K562 (cell line): ENCODE results near the gene SLC22A23. TPM values are rescaled to one million over a fixed set of nuclear protein-coding genes. Genes with fewer than 3 reads are reported as not detected.
A peak's percentile ranks its signal among the peaks of the same experiment; 100 is the strongest.

Experiments
- ADNP ChIP-seq: fragments of 200-800 bp; sonication (Bioruptor generic); IDR thresholded peaks from 2 replicates; pipeline ENCODE4 v1.6.1; 2016; ENCODE audit warnings: missing genetic modification characterization, missing compliant biosample characterization
- BCOR ChIP-seq: fragments of 450-650 bp; IDR thresholded peaks from 2 replicates; pipeline ENCODE4 v1.6.1; 2016
- E2F1 ChIP-seq: sonication (generic); formaldehyde crosslinking; IDR thresholded peaks from 2 replicates; pipeline ENCODE4 v1.8.1; 2023; ENCODE audit warnings: mild to moderate bottlenecking, missing genetic modification reagents, moderate library complexity
- KDM1A ChIP-seq, 2 experiments: fragments of 450-650 bp; IDR thresholded peaks; 2 replicates each; pipeline ENCODE4 v1.6.1; 2016; ENCODE audit warnings: mild to moderate bottlenecking in 2 of 2
- MNT ChIP-seq, 2 experiments: fragments of 450-650 bp; conservative IDR thresholded peaks; 2 replicates each; pipeline ENCODE4 v1.6.1; 2017; ENCODE audit warnings: mild to moderate bottlenecking in 2 of 2, moderate library complexity in 2 of 2
- PCBP1 ChIP-seq: fragments of 200-400 bp; formaldehyde crosslinking; IDR thresholded peaks from 2 replicates; pipeline ENCODE4 v1.6.1; 2018; ENCODE audit warnings: mild to moderate bottlenecking, low read depth, low read length; ENCODE audit not compliant: poor library complexity, severe bottlenecking
- RB1 ChIP-seq: fragments of 450-650 bp; IDR thresholded peaks from 2 replicates; pipeline ENCODE4 v1.6.1; 2017; ENCODE audit warnings: low read depth, mild to moderate bottlenecking
- RCOR1 ChIP-seq, 2 experiments: IDR thresholded peaks; 2 replicates each; pipeline ENCODE4 v1.6.1; 2012; ENCODE audit warnings: low read depth in 2 of 2, low read length in 2 of 2, borderline replicate concordance in 1 of 2, improper control_type of control experiment in 1 of 2
- RREB1 ChIP-seq: fragments of 250-450 bp; sonication (Bioruptor Pico); IDR thresholded peaks from 2 replicates; pipeline ENCODE4 v1.4.0; 2020
- SIN3B ChIP-seq: fragments of 450-650 bp; IDR thresholded peaks from 2 replicates; pipeline ENCODE4 v1.6.1; 2017; ENCODE audit warnings: low read depth, mild to moderate bottlenecking, moderate library complexity
- SIX5 ChIP-seq, 2 experiments: IDR thresholded peaks; 2 replicates each; pipeline ENCODE4 v1.6.1; 2011; ENCODE audit warnings: low read length in 2 of 2, borderline replicate concordance in 1 of 2, low read depth in 1 of 2, mild to moderate bottlenecking in 1 of 2, moderate library complexity in 1 of 2; ENCODE audit not compliant: insufficient read depth in 1 of 2
- SOX6 ChIP-seq: fragments of 450-650 bp; IDR thresholded peaks from 2 replicates; pipeline ENCODE4 v1.6.1; 2014; ENCODE audit warnings: mild to moderate bottlenecking
- SPI1 ChIP-seq: IDR thresholded peaks from 2 replicates; pipeline ENCODE4 v1.6.1; 2011; ENCODE audit warnings: low read depth, low read length, control low read depth, borderline replicate concordance
- TFE3 ChIP-seq: fragments of 450-650 bp; formaldehyde crosslinking; IDR thresholded peaks from 2 replicates; pipeline ENCODE4 v1.4.0; 2020; ENCODE audit warnings: mild to moderate bottlenecking, mixed read lengths
- ZNF79 ChIP-seq: fragments of 250-450 bp; sonication (Bioruptor Pico); IDR thresholded peaks from 2 replicates; pipeline ENCODE4 v1.4.0; 2020; ENCODE audit warnings: low read depth, mild to moderate bottlenecking, moderate library complexity
- ZSCAN32 ChIP-seq: fragments of 450-650 bp; formaldehyde crosslinking; IDR thresholded peaks from 2 replicates; pipeline ENCODE4 v1.4.0; 2020; ENCODE audit warnings: mild to moderate bottlenecking, moderate library complexity
- ZZZ3 ChIP-seq: fragments of 450-650 bp; IDR thresholded peaks from 2 replicates; pipeline ENCODE4 v1.6.1; 2016; ENCODE audit warnings: antibody characterized with exemption, mild to moderate bottlenecking, moderate library complexity
- polyA plus RNA-seq, 8 experiments: library from polyadenylated mRNA; depleted of rRNA in 4 of 8; stranded (reverse) in 5 of 8; unstranded in 3 of 8; fragments of >200 nt; fragmentation: Nextera tagmentation in 2 of 8; fragmentation: Illumina TruSeq in 1 of 8; extraction: Ambion mirVana in 2 of 8; extraction: Trizol in 1 of 8; gene quantifications; 2 replicates each; pipeline versions ENCODE4 v1.2.1 to v1.2.3, GENCODE V29; 2011 to 2014; ENCODE audit warnings: inconsistent platforms in 1 of 8, missing spikeins in 1 of 8
- total RNA-seq, 7 experiments: library from RNA; depleted of rRNA in 6 of 7; stranded (reverse); fragments of >200 nt in 6 of 7; fragmentation: Illumina TruSeq in 2 of 7; extraction: Trizol in 2 of 7; gene quantifications; 2 replicates each; pipeline versions ENCODE4 v1.2.1 to v1.2.3, GENCODE V29; 2011 to 2021; ENCODE audit warnings: low replicate concordance in 1 of 7

Gene SLC22A23
- total and polyA plus RNA-seq, 9 of the 15 experiments (the other 6 are each of a cell fraction or from before 2014, with no cell fraction given) = 0.30 to 8.7 (median 2.5) TPM

GRCh38 chr6:3397229-3398164, 59.4 kb downstream of the SLC22A23 start (continued):
- TF ChIP-seq TFE3 (CRISPR knock-in tag) (peak; percentile 89), SIN3B (no peak), BCOR (peak; percentile 98), ZNF79 (CRISPR knock-in tag) (no peak), KDM1A (IDR thresholded peaks at IDR 0.05) (peak; percentile 86 to 92), ADNP (tag) (peak; percentile 96), PCBP1 (no peak), RB1 (no peak), SPI1 (no peak), E2F1 (CRISPR knock-in tag) (no peak), SIX5 (IDR thresholded peaks at IDR 0.05; ENCODE audit: borderline replicate concordance in 1 of 2, insufficient read depth in 1 of 2, low read depth in 1 of 2, low read length in 2 of 2) (no peak), MNT (conservative IDR thresholded peaks at IDR 0.05) (peak in 1 of 2 experiments; percentile 31; a peak in 1 of 4 replicates), ZSCAN32 (CRISPR knock-in tag) (no peak), ZZZ3 (no peak), RCOR1 (IDR thresholded peaks at IDR 0.05; ENCODE audit: borderline replicate concordance in 1 of 2, low read depth in 2 of 2, low read length in 2 of 2) (peak; percentile 36 to 79; a peak in 2 of 4 replicates), RREB1 (CRISPR knock-in tag) (no peak), SOX6 (no peak)
